HepG2 (cell line): ENCODE results near the gene UBTD1. TPM values are rescaled to one million over a fixed set of nuclear protein-coding genes. Genes with fewer than 3 reads are reported as not detected.

Source experiments
- ESRRA ChIP-seq: sonication (generic); formaldehyde crosslinking; IDR thresholded peaks from 2 replicates; pipeline ENCODE4 v1.5.1; 2020; ENCODE audit warnings: mild to moderate bottlenecking, low read depth, missing genetic modification reagents
- KLF13 ChIP-seq: sonication (generic); formaldehyde crosslinking; IDR thresholded peaks from 2 replicates; pipeline ENCODE4 v1.4.0; 2020; ENCODE audit warnings: mild to moderate bottlenecking, missing genetic modification reagents
- PHF20 ChIP-seq: sonication (generic); formaldehyde crosslinking; IDR thresholded peaks from 2 replicates; pipeline ENCODE4 v1.5.0; 2020; ENCODE audit warnings: mild to moderate bottlenecking, missing genetic modification reagents
- RFXANK ChIP-seq: IDR thresholded peaks from 2 replicates; pipeline ENCODE4 v1.6.1; 2016
- SIN3A ChIP-seq: IDR thresholded peaks from 2 replicates; pipeline ENCODE4 v1.6.1; 2011; ENCODE audit warnings: low read depth, mild to moderate bottlenecking, control low read depth, low read length, borderline replicate concordance
- YY1 ChIP-seq: IDR thresholded peaks from 2 replicates; pipeline ENCODE4 v1.6.1; 2011; ENCODE audit warnings: low read length, low read depth, moderate library complexity, mild to moderate bottlenecking; ENCODE audit not compliant: insufficient read depth, insufficient replicate concordance
- ZFP41 ChIP-seq: sonication (generic); formaldehyde crosslinking; IDR thresholded peaks from 2 replicates; pipeline ENCODE4 v1.4.0; 2020; ENCODE audit warnings: mild to moderate bottlenecking, missing genetic modification reagents, borderline replicate concordance
- ZFX ChIP-seq: sonication (generic); formaldehyde crosslinking; IDR thresholded peaks from 2 replicates; pipeline ENCODE4 v1.4.0; 2020; ENCODE audit warnings: mild to moderate bottlenecking, low read depth, missing genetic modification reagents, moderate library complexity
- ZNF12 ChIP-seq: sonication (generic); formaldehyde crosslinking; IDR thresholded peaks from 2 replicates; pipeline ENCODE4 v1.5.0; 2020; ENCODE audit warnings: missing genetic modification reagents
- ZNF563 ChIP-seq: sonication (generic); formaldehyde crosslinking; IDR thresholded peaks from 2 replicates; pipeline ENCODE4 v1.8.0; 2022; ENCODE audit warnings: mild to moderate bottlenecking, moderate library complexity, missing genetic modification reagents
- ZNF616 ChIP-seq: sonication (generic); formaldehyde crosslinking; IDR thresholded peaks from 2 replicates; pipeline ENCODE4 v1.5.0; 2020; ENCODE audit warnings: low read depth, mild to moderate bottlenecking, missing genetic modification reagents
- polyA plus RNA-seq, 8 experiments: library from polyadenylated mRNA; depleted of rRNA in 3 of 8; stranded (reverse) in 7 of 8; unstranded in 1 of 8; fragments of >200 nt; fragmentation: Illumina TruSeq in 4 of 8; extraction: Trizol in 4 of 8; gene quantifications; 2 replicates each; pipeline versions ENCODE4 v1.2.1 to v1.2.3, GENCODE V29; 2011 to 2016; ENCODE audit warnings: low read depth in 4 of 8, missing spikeins in 1 of 8, mixed read lengths in 1 of 8; ENCODE audit not compliant: insufficient read depth in 1 of 8
- total RNA-seq, 5 experiments: library from RNA; depleted of rRNA; stranded (reverse); fragments of >200 nt; fragmentation: Illumina TruSeq; extraction: Trizol; gene quantifications; 2 replicates each; pipeline ENCODE4 v1.2.3, GENCODE V29; 2016; ENCODE audit warnings: low read depth in 1 of 5
- TF ChIP-seq, protein P1 (sequence below): sonication (generic); formaldehyde crosslinking; IDR thresholded peaks from 2 replicates; pipeline ENCODE4 v1.5.0; 2020; ENCODE audit warnings: missing genetic modification reagents
- TF ChIP-seq, protein P2 (sequence below): sonication (generic); formaldehyde crosslinking; IDR thresholded peaks from one replicate; pipeline ENCODE4 v1.5.1; 2020; ENCODE audit warnings: mild to moderate bottlenecking, missing genetic modification reagents; ENCODE audit errors: not compliant biosample characterization
- TF ChIP-seq, protein P3 (sequence below): IDR thresholded peaks from 2 replicates; pipeline ENCODE4 v1.6.1; 2016; ENCODE audit warnings: low read depth, missing genetic modification reagents, missing compliant biosample characterization

UBTD1 gene
- total and polyA plus RNA-seq, 2 of the 13 experiments (the other 11 are each of a cell fraction or from before 2014, with no cell fraction given), result 7.9 to 10.0 TPM

DNA sequence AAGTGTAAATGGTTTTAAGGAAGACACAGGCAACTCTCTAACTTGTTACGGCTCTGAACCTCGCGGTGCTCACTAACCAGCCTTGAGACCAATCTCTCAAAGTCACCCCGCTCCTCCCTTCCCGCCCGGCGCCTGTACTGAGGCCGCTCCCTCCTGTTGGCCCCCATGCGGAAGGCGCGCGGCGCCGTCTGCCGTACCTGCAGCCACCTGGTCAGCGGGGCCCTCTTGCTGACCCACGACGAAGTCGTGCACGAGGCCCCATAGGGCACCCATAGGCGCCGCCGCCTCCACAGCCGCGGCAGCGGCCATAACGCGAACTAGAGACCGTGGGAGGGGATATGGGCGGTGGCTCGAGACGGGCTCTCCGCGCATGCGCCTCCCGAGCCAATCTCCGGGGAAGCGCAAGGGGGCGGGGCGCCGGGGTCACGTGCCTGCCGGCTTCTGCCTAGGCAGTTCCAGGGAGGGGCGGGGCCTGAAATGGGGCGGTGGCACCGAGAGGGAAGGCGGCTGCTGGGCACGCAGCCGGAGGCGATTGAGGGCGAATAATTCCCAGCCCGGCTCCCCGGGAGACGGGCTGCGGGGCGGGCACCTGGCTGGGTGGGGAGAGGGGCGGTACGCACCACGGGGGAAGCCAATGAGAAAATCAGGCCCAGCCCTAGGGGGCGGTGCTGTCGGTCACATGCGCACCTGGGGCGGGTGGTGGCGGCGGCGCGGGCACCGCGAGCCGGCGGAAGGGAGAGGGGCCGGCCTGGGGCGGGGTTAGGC, 466 bp upstream of the UBTD1 start, which contains the start of gene MMS19 (continued):
- TF ChIP-seq YY1 (peak; percentile 95), RFXANK (CRISPR knock-in tag) (no peak), ZNF12 (CRISPR knock-in tag) (no peak), ZFP41 (CRISPR knock-in tag) (no peak), SIN3A (peak; percentile 7; the same call in 1 of the 2 replicates), PHF20 (no peak; the same call in none of the 2 replicates), ZNF616 (CRISPR knock-in tag) (no peak), ZFX (CRISPR knock-in tag) (peak; percentile 88), ZNF563 (CRISPR knock-in tag) (peak; percentile 59; the same call in 1 of the 2 replicates), KLF13 (CRISPR knock-in tag) (no peak), ESRRA (CRISPR knock-in tag) (peak; percentile 51; the same call in 1 of the 2 replicates)
- TF ChIP-seq, protein P1, sequence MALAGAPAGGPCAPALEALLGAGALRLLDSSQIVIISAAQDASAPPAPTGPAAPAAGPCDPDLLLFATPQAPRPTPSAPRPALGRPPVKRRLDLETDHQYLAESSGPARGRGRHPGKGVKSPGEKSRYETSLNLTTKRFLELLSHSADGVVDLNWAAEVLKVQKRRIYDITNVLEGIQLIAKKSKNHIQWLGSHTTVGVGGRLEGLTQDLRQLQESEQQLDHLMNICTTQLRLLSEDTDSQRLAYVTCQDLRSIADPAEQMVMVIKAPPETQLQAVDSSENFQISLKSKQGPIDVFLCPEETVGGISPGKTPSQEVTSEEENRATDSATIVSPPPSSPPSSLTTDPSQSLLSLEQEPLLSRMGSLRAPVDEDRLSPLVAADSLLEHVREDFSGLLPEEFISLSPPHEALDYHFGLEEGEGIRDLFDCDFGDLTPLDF (CRISPR knock-in tag), result 0 out of 2 replicates have a peak, but pooled peaks have one; percentile 3
- TF ChIP-seq, protein P2, sequence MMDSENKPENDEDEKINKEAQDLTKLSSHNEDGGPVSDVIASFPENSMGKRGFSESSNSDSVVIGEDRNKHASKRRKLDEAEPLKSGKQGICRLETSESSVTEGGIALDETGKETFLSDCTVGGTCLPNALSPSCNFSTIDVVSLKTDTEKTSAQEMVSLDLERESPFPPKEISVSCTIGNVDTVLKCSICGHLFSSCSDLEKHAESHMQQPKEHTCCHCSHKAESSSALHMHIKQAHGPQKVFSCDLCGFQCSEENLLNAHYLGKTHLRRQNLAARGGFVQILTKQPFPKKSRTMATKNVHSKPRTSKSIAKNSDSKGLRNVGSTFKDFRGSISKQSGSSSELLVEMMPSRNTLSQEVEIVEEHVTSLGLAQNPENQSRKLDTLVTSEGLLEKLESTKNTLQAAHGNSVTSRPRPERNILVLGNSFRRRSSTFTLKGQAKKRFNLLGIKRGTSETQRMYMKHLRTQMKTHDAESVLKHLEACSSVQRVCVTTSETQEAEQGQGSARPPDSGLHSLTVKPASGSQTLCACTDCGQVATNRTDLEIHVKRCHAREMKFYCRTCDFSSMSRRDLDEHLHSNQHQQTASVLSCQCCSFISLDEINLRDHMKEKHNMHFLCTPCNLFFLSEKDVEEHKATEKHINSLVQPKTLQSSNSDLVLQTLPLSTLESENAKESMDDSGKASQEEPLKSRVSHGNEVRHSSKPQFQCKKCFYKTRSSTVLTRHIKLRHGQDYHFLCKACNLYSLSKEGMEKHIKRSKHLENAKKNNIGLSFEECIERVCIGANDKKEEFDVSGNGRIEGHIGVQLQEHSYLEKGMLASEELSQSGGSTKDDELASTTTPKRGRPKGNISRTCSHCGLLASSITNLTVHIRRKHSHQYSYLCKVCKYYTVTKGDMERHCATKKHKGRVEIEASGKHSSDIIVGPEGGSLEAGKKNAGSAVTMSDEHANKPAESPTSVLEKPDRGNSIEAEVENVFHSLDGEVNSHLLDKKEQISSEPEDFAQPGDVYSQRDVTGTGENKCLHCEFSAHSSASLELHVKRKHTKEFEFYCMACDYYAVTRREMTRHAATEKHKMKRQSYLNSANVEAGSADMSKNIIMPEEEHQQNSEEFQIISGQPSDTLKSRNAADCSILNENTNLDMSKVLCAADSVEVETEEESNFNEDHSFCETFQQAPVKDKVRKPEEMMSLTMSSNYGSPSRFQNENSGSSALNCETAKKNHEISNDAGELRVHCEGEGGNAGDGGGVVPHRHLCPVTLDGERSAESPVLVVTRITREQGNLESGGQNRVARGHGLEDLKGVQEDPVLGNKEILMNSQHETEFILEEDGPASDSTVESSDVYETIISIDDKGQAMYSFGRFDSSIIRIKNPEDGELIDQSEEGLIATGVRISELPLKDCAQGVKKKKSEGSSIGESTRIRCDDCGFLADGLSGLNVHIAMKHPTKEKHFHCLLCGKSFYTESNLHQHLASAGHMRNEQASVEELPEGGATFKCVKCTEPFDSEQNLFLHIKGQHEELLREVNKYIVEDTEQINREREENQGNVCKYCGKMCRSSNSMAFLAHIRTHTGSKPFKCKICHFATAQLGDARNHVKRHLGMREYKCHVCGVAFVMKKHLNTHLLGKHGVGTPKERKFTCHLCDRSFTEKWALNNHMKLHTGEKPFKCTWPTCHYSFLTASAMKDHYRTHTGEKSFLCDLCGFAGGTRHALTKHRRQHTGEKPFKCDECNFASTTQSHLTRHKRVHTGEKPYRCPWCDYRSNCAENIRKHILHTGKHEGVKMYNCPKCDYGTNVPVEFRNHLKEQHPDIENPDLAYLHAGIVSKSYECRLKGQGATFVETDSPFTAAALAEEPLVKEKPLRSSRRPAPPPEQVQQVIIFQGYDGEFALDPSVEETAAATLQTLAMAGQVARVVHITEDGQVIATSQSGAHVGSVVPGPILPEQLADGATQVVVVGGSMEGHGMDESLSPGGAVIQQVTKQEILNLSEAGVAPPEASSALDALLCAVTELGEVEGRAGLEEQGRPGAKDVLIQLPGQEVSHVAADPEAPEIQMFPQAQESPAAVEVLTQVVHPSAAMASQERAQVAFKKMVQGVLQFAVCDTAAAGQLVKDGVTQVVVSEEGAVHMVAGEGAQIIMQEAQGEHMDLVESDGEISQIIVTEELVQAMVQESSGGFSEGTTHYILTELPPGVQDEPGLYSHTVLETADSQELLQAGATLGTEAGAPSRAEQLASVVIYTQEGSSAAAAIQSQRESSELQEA (CRISPR knock-in tag), result peak; percentile 48
- TF ChIP-seq, protein P3, sequence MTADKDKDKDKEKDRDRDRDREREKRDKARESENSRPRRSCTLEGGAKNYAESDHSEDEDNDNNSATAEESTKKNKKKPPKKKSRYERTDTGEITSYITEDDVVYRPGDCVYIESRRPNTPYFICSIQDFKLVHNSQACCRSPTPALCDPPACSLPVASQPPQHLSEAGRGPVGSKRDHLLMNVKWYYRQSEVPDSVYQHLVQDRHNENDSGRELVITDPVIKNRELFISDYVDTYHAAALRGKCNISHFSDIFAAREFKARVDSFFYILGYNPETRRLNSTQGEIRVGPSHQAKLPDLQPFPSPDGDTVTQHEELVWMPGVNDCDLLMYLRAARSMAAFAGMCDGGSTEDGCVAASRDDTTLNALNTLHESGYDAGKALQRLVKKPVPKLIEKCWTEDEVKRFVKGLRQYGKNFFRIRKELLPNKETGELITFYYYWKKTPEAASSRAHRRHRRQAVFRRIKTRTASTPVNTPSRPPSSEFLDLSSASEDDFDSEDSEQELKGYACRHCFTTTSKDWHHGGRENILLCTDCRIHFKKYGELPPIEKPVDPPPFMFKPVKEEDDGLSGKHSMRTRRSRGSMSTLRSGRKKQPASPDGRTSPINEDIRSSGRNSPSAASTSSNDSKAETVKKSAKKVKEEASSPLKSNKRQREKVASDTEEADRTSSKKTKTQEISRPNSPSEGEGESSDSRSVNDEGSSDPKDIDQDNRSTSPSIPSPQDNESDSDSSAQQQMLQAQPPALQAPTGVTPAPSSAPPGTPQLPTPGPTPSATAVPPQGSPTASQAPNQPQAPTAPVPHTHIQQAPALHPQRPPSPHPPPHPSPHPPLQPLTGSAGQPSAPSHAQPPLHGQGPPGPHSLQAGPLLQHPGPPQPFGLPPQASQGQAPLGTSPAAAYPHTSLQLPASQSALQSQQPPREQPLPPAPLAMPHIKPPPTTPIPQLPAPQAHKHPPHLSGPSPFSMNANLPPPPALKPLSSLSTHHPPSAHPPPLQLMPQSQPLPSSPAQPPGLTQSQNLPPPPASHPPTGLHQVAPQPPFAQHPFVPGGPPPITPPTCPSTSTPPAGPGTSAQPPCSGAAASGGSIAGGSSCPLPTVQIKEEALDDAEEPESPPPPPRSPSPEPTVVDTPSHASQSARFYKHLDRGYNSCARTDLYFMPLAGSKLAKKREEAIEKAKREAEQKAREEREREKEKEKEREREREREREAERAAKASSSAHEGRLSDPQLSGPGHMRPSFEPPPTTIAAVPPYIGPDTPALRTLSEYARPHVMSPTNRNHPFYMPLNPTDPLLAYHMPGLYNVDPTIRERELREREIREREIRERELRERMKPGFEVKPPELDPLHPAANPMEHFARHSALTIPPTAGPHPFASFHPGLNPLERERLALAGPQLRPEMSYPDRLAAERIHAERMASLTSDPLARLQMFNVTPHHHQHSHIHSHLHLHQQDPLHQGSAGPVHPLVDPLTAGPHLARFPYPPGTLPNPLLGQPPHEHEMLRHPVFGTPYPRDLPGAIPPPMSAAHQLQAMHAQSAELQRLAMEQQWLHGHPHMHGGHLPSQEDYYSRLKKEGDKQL (CRISPR knock-in tag), result no peak
